Ovary (tissue), 3 donors: ENCODE data around the gene NHS.

Experiments
- EP300 ChIP-seq: sonication (generic); formaldehyde crosslinking; IDR thresholded peaks from one replicate; pipeline ENCODE4 v1.6.1; 2017; ENCODE audit warnings: antibody characterized with exemption
- POLR2A ChIP-seq: fragments of 450-650 bp; IDR thresholded peaks from one replicate; pipeline ENCODE4 v1.6.1; 2017; ENCODE audit warnings: antibody characterized with exemption, mild to moderate bottlenecking, moderate library complexity
- TF ChIP-seq, protein P1 (sequence below), 3 donors: fragments of 450-650 bp in 2 of 3; fragments of 200-600 bp in 1 of 3; IDR thresholded peaks; one replicate each; pipeline versions ENCODE4 v1.5.1 to v1.8.0; 2016 to 2022; ENCODE audit warnings: antibody characterized with exemption in 3 of 3, mild to moderate bottlenecking in 1 of 3
- donor health status: DM: no; HTN: no; CAD: no.

DNA sequence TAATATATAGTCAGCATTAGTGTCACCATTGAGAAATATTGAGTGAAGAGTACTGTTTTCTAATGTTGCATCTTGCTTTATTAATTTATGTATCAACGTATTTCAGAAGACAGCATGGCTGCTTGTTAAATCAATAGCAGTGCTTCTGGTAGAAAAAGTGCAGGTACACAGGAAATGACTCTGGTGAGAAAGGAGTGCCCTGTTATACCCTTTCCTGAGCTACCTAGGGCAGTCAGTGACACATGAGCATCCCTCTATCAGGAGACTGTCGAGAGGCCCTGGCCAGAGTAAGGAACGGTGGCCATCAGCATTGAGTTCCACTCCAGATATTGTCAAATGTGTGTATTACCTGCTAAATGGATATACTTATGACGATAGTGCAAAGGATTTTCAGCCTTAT lies 404.4 kb downstream of the NHS start:
- no peak for TF ChIP-seq POLR2A
- TF ChIP-seq, protein P1, sequence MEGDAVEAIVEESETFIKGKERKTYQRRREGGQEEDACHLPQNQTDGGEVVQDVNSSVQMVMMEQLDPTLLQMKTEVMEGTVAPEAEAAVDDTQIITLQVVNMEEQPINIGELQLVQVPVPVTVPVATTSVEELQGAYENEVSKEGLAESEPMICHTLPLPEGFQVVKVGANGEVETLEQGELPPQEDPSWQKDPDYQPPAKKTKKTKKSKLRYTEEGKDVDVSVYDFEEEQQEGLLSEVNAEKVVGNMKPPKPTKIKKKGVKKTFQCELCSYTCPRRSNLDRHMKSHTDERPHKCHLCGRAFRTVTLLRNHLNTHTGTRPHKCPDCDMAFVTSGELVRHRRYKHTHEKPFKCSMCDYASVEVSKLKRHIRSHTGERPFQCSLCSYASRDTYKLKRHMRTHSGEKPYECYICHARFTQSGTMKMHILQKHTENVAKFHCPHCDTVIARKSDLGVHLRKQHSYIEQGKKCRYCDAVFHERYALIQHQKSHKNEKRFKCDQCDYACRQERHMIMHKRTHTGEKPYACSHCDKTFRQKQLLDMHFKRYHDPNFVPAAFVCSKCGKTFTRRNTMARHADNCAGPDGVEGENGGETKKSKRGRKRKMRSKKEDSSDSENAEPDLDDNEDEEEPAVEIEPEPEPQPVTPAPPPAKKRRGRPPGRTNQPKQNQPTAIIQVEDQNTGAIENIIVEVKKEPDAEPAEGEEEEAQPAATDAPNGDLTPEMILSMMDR (IDR thresholded peaks at IDR 0.05) = no peak
- TF ChIP-seq EP300 = no peak
